KOPT-K1 (cell line): ENCODE measurements around the gene CADM2.
"Not testable (repeated sequence)": the region's sequence is repeated elsewhere in the genome, so short reads cannot be mapped to it uniquely, and the experiment has no call there.

Source experiments
- H3K27ac ChIP-seq: fragments of 200-600 bp; sonication (generic); 2 replicates; pipeline ENCODE4 v1.5.1; 2016; ENCODE audit warnings: antibody characterized with exemption, mild to moderate bottlenecking, low read depth, low read length; ENCODE audit not compliant: poor library complexity, severe bottlenecking
- H3K36me3 ChIP-seq: fragments of 200-600 bp; sonication (generic); 2 replicates; pipeline ENCODE4 v1.5.1; 2017; ENCODE audit warnings: antibody characterized with exemption, mild to moderate bottlenecking, low read length, moderate library complexity; ENCODE audit not compliant: insufficient read depth
- H3K9me3 ChIP-seq: fragments of 200-600 bp; sonication (generic); 2 replicates; pipeline ENCODE4 v1.5.1; 2017; ENCODE audit warnings: antibody characterized with exemption, low read length, mild to moderate bottlenecking; ENCODE audit not compliant: insufficient read depth, poor library complexity, severe bottlenecking

The CADM2 gene

GRCh38 chr3:85433319-85433718, 474.5 kb downstream of the CADM2 start:
- no peak overlapping the region for H3K27ac ChIP-seq
- no peaks in the 10 kb centered on the region for H3K36me3 ChIP-seq
- H3K9me3 ChIP-seq, result no peaks in the 10 kb centered on the region

- Histone ChIP-seq H3K9me3 (no peaks in the 10 kb centered on the region), H3K27ac (no peak overlapping the region)
Observed at GRCh38 chr3:85455561-85456200, 496.9 kb downstream of the CADM2 start.

GRCh38 chr3:85474241-85474640, 515.5 kb downstream of the CADM2 start:
- H3K36me3 ChIP-seq, result no peaks in the 10 kb centered on the region
- no peaks in the 10 kb centered on the region for H3K9me3 ChIP-seq
- H3K27ac ChIP-seq, result no peak overlapping the region

More at GRCh38 chr3:85455561-85456200, 496.9 kb downstream of the CADM2 start:
- H3K36me3 ChIP-seq, result no peaks in the 10 kb centered on the region

- H3K36me3 ChIP-seq, result no peaks in the 10 kb centered on the region
- H3K9me3 ChIP-seq, result no peaks in the 10 kb centered on the region
- no peak overlapping the region for H3K27ac ChIP-seq
Observed at GRCh38 chr3:85475346-85475745, 516.6 kb downstream of the CADM2 start.

GRCh38 chr3:85476891-85477495, 518.2 kb downstream of the CADM2 start:
- H3K27ac ChIP-seq, result no peak overlapping the region
- no peaks in the 10 kb centered on the region for H3K9me3 ChIP-seq
- no peaks in the 10 kb centered on the region for H3K36me3 ChIP-seq

GRCh38 chr3:85481411-85482212, 522.8 kb downstream of the CADM2 start:
- Histone ChIP-seq H3K27ac (no peak overlapping the region), H3K36me3 (no peaks in the 10 kb centered on the region), H3K9me3 (no peaks in the 10 kb centered on the region)

GRCh38 chr3:85482213-85482490, 523.4 kb downstream of the CADM2 start:
- Histone ChIP-seq H3K27ac (no peak overlapping the region), H3K9me3 (no peaks in the 10 kb centered on the region), H3K36me3 (no peaks in the 10 kb centered on the region)

GRCh38 chr3:85483986-85484385, 525.2 kb downstream of the CADM2 start:
- H3K27ac ChIP-seq, result no peak overlapping the region
- no peaks in the 10 kb centered on the region for H3K9me3 ChIP-seq

GRCh38 chr3:85487375-85487774, 528.6 kb downstream of the CADM2 start:
- H3K27ac ChIP-seq, result no peak overlapping the region
- no peaks in the 10 kb centered on the region for H3K9me3 ChIP-seq
- H3K36me3 ChIP-seq, result no peaks in the 10 kb centered on the region

More at GRCh38 chr3:85483986-85484385, 525.2 kb downstream of the CADM2 start:
- no peaks in the 10 kb centered on the region for H3K36me3 ChIP-seq

- Histone ChIP-seq H3K9me3 (no peaks in the 10 kb centered on the region), H3K27ac (no peak overlapping the region), H3K36me3 (no peaks in the 10 kb centered on the region)
Observed at GRCh38 chr3:85495602-85496001, 536.8 kb downstream of the CADM2 start.

GRCh38 chr3:85498177-85498576, 539.4 kb downstream of the CADM2 start:
- H3K36me3 ChIP-seq, result no peaks in the 10 kb centered on the region
- no peak overlapping the region for H3K27ac ChIP-seq
- H3K9me3 ChIP-seq, result no peaks in the 10 kb centered on the region

GRCh38 chr3:85502148-85502875, 543.5 kb downstream of the CADM2 start:
- Histone ChIP-seq H3K9me3 (no peaks in the 10 kb centered on the region), H3K36me3 (no peaks in the 10 kb centered on the region), H3K27ac (no peak overlapping the region)

GRCh38 chr3:85504129-85504784, 545.5 kb downstream of the CADM2 start:
- H3K36me3 ChIP-seq, H3K9me3 ChIP-seq, H3K27ac ChIP-seq: not testable (repeated sequence)

GRCh38 chr3:85504785-85505511, 546.2 kb downstream of the CADM2 start:
- not testable (repeated sequence) for H3K36me3 ChIP-seq, H3K27ac ChIP-seq, H3K9me3 ChIP-seq
